ENCODE measurements around the gene BANP.

Gene BANP

GRCh38 chr16:87951552-87952538, 611 bp downstream of the BANP start:
- FAIRE-seq (no peak), DNase-seq (ENCODE audit: insufficient read length, low spot score) (no peak)
- no peak for TF ChIP-seq CTCF (IDR thresholded peaks at IDR 0.05; ENCODE audit: insufficient read depth, missing control alignments)

- FAIRE-seq = no peak
- DNase-seq (ENCODE audit: insufficient read length, low spot score) = no peak
- TF ChIP-seq CTCF (IDR thresholded peaks at IDR 0.05; ENCODE audit: insufficient read depth, missing control alignments) = no peak
Observed at GRCh38 chr16:87952751-87953150, 1.5 kb downstream of the BANP start.

GRCh38 chr16:87953308-87954215, 2.3 kb downstream of the BANP start:
- TF ChIP-seq CTCF (IDR thresholded peaks at IDR 0.05; ENCODE audit: insufficient read depth, missing control alignments) = no peak
- FAIRE-seq = no peak
- no peak for DNase-seq (ENCODE audit: insufficient read length, low spot score)

- FAIRE-seq (no peak), DNase-seq (ENCODE audit: insufficient read length, low spot score) (no peak)
- no peak for TF ChIP-seq CTCF (IDR thresholded peaks at IDR 0.05; ENCODE audit: insufficient read depth, missing control alignments)
Observed at GRCh38 chr16:87954361-87954760, 3.1 kb downstream of the BANP start.

GRCh38 chr16:87954826-87955225, 3.6 kb downstream of the BANP start:
- no peak for TF ChIP-seq CTCF (IDR thresholded peaks at IDR 0.05; ENCODE audit: insufficient read depth, missing control alignments)
- DNase-seq (ENCODE audit: insufficient read length, low spot score) = no peak
- no peak for FAIRE-seq

GRCh38 chr16:87955302-87956097, 4.3 kb downstream of the BANP start:
- no peak for DNase-seq (ENCODE audit: insufficient read length, low spot score)
- no peak for TF ChIP-seq CTCF (IDR thresholded peaks at IDR 0.05; ENCODE audit: insufficient read depth, missing control alignments)
- no peak for FAIRE-seq

Measured in D721Med (cell line).